Astrocyte (in vitro differentiated cells and primary cell): Measurements from ENCODE around the gene CTIF. TPM values are rescaled to one million over a fixed set of nuclear protein-coding genes. Genes with fewer than 3 reads are reported as not detected.

Experiments used
- DNase-seq: peaks from one replicate; pipeline ENCODE4 v3.0.0-alpha.2; 2010; ENCODE audit warnings: low read depth
- FAIRE-seq: peaks from 2 replicates; lab custom pipeline; 2011; peaks lifted over from hg19 to GRCh38; lab: Jason Lieb, UNC
- H2AFZ ChIP-seq: 2 replicates; pipeline ENCODE4 v1.6.0; 2012; ENCODE audit warnings: low read depth, low read length, inconsistent platforms
- H3K27ac ChIP-seq: 2 replicates; pipeline ENCODE4 v1.5.1; 2011; ENCODE audit warnings: low read depth, low read length, inconsistent platforms
- H3K27me3 ChIP-seq: 2 replicates; pipeline ENCODE4 v1.6.0; 2011; ENCODE audit warnings: low read length, inconsistent platforms; ENCODE audit not compliant: insufficient read depth
- H3K36me3 ChIP-seq: 2 replicates; pipeline ENCODE4 v1.5.1; 2011; ENCODE audit warnings: low read length, inconsistent platforms; ENCODE audit not compliant: insufficient read depth
- H3K4me1 ChIP-seq: 2 replicates; pipeline ENCODE4 v1.5.1; 2011; ENCODE audit warnings: low read length, inconsistent platforms; ENCODE audit not compliant: insufficient read depth
- H3K4me2 ChIP-seq: 2 replicates; pipeline ENCODE4 v1.6.0; 2012; ENCODE audit warnings: low read length, inconsistent platforms
- H3K4me3 ChIP-seq: 2 replicates; pipeline ENCODE4 v1.5.1; 2011; ENCODE audit warnings: low read depth, mild to moderate bottlenecking, low read length, inconsistent platforms; ENCODE audit not compliant: insufficient read depth
- H3K79me2 ChIP-seq: 2 replicates; pipeline ENCODE4 v1.6.0; 2012; ENCODE audit warnings: mild to moderate bottlenecking, low read length, inconsistent platforms; ENCODE audit not compliant: insufficient read depth
- H3K9ac ChIP-seq: 2 replicates; pipeline ENCODE4 v1.6.0; 2012; ENCODE audit warnings: mild to moderate bottlenecking, low read length, inconsistent platforms
- H3K9me3 ChIP-seq: 2 replicates; pipeline ENCODE4 v1.5.1; 2012; ENCODE audit warnings: low read depth, mild to moderate bottlenecking, low read length, inconsistent platforms; ENCODE audit not compliant: insufficient read depth
- H4K20me1 ChIP-seq: 2 replicates; pipeline ENCODE4 v1.6.0; 2012; ENCODE audit warnings: low read length, inconsistent platforms; ENCODE audit not compliant: insufficient read depth
- H3K27ac Mint-ChIP-seq: one replicate; pipeline ENCODE4 v1.8.0; 2021; ENCODE audit warnings: mild to moderate bottlenecking, mixed read lengths; ENCODE audit not compliant: unreplicated experiment
- H3K27me3 Mint-ChIP-seq: one replicate; pipeline ENCODE4 v1.8.0; 2021; ENCODE audit warnings: low read depth, mixed read lengths; ENCODE audit not compliant: unreplicated experiment
- H3K36me3 Mint-ChIP-seq: one replicate; pipeline ENCODE4 v1.8.0; 2021; ENCODE audit warnings: low read depth, mixed read lengths; ENCODE audit not compliant: unreplicated experiment
- H3K4me1 Mint-ChIP-seq: one replicate; pipeline ENCODE4 v1.8.0; 2021; ENCODE audit warnings: low read depth, mixed read lengths; ENCODE audit not compliant: unreplicated experiment
- H3K4me3 Mint-ChIP-seq: one replicate; pipeline ENCODE4 v1.8.0; 2021; ENCODE audit warnings: mild to moderate bottlenecking, moderate library complexity, mixed read lengths; ENCODE audit not compliant: unreplicated experiment
- H3K9me3 Mint-ChIP-seq: one replicate; pipeline ENCODE4 v1.8.0; 2021; ENCODE audit warnings: mild to moderate bottlenecking, mixed read lengths; ENCODE audit not compliant: unreplicated experiment
- EZH2 ChIP-seq: IDR thresholded peaks from 2 replicates; pipeline ENCODE4 v1.6.1; 2012; ENCODE audit warnings: mild to moderate bottlenecking, low read length, inconsistent platforms; ENCODE audit not compliant: insufficient read depth
- total RNA-seq: library from RNA; stranded (reverse); gene quantifications from 2 replicates; pipeline ENCODE4 v1.2.1, GENCODE V29; 2021
- TF ChIP-seq, protein P1 (sequence below): IDR thresholded peaks from 2 replicates; pipeline ENCODE4 v1.5.1; 2011; ENCODE audit warnings: low read depth, mild to moderate bottlenecking, inconsistent platforms, low read length, moderate library complexity; ENCODE audit not compliant: insufficient read depth

Gene CTIF
- total RNA-seq, 1 donor from 2014 or later: 101 TPM

DNA sequence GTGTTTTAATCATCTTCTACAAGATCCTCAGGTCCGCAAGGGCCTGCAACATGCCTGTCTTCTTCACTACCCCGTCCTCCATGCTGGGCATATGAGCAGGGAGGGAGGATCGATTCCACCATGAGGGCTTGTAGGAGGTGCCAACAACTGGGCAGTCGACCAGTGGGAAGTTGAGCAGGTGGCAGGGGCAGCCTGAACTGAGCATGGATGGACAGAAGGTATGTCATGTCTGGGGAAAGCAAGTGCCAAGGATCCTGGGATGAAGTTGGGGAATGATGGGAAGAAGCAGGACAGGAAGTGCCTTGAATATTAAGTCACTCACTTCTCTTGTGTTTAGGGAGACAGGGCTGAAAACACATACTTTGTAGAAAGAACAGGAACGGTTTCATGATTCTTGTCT lies 44.7 kb downstream of the CTIF start:
- H3K27ac Mint-ChIP-seq: no peak overlapping the region
- Histone ChIP-seq H3K27ac (no peak overlapping the region), H3K4me3 (no peak overlapping the region), H3K9ac (no peak overlapping the region), H2AFZ (no peak overlapping the region), H3K4me1 (no peaks in the 10 kb centered on the region), H3K9me3 (no peaks in the 10 kb centered on the region), H3K36me3 (no peaks in the 10 kb centered on the region), H3K27me3 (no peaks in the 10 kb centered on the region), H3K4me2 (no peak overlapping the region), H3K79me2 (peaks cover 93% of the 10 kb centered on the region), H4K20me1 (peaks cover 95% of the 10 kb centered on the region)
- H3K27me3 Mint-ChIP-seq: no peaks in the 10 kb centered on the region
- peaks cover 27% of the 10 kb centered on the region for H3K36me3 Mint-ChIP-seq
- FAIRE-seq (no peak), DNase-seq (no peak)
- no peak overlapping the region for H3K4me3 Mint-ChIP-seq
- TF ChIP-seq EZH2: no peak
- TF ChIP-seq, protein P1, sequence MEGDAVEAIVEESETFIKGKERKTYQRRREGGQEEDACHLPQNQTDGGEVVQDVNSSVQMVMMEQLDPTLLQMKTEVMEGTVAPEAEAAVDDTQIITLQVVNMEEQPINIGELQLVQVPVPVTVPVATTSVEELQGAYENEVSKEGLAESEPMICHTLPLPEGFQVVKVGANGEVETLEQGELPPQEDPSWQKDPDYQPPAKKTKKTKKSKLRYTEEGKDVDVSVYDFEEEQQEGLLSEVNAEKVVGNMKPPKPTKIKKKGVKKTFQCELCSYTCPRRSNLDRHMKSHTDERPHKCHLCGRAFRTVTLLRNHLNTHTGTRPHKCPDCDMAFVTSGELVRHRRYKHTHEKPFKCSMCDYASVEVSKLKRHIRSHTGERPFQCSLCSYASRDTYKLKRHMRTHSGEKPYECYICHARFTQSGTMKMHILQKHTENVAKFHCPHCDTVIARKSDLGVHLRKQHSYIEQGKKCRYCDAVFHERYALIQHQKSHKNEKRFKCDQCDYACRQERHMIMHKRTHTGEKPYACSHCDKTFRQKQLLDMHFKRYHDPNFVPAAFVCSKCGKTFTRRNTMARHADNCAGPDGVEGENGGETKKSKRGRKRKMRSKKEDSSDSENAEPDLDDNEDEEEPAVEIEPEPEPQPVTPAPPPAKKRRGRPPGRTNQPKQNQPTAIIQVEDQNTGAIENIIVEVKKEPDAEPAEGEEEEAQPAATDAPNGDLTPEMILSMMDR: no peak
- H3K9me3 Mint-ChIP-seq: peaks cover 2% of the 10 kb centered on the region
- H3K4me1 Mint-ChIP-seq: peaks cover 46% of the 10 kb centered on the region

DNA sequence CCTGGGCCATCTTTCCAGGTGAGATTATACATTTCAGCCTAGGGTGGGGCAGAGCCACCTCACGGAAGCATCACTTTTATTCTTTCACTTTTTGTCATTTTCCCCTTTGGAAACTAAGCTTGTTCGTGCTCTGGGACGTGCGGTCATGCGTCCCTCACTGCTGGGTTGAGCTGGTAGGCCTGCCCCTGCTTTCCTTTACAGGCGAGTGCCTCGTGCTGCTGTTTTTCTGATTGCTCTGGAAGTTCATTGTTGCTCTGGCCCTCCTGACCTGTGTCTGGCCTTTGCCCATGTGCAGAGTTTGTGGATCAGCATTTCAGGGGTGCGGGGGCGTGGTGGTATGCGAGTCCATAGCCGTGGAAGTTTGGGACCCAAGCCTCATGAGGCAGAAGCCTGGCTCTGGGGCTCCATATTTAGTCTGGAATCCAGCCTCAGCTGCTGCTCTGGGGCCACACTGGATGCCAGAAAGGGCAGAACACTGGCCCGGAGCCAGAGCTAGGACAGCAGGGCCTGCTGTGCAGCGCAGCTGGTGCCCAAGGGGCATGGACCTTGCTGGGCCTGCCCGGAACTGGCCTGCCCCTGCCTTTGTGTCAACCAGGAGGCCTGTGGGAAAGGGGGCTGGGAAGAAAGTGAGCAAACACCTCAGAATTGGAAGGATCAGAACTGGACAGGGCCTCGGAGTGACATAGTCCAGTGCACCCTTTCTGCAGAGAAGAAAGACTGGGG lies 51.1 kb downstream of the CTIF start:
- H3K79me2 ChIP-seq: peaks cover 86% of the 10 kb centered on the region
- no peaks in the 10 kb centered on the region for H3K36me3 ChIP-seq
- no peaks in the 10 kb centered on the region for H3K27me3 ChIP-seq
- no peaks in the 10 kb centered on the region for H3K27me3 Mint-ChIP-seq
- H3K4me1 ChIP-seq: peaks cover 16% of the 10 kb centered on the region
- H3K27ac Mint-ChIP-seq: peak overlapping the region; percentile 71
- H3K4me3 ChIP-seq: no peak overlapping the region
- peak overlapping the region; percentile 36 for H3K27ac ChIP-seq
- no peak overlapping the region for H3K9ac ChIP-seq
- peaks cover 1% of the 10 kb centered on the region for H3K9me3 Mint-ChIP-seq
- H3K36me3 Mint-ChIP-seq: peaks cover 11% of the 10 kb centered on the region
- peak overlapping the region; percentile 47 for H3K4me2 ChIP-seq
- no peaks in the 10 kb centered on the region for H3K9me3 ChIP-seq
- DNase-seq (no peak), FAIRE-seq (no peak)
- TF ChIP-seq, protein P1: no peak
- TF ChIP-seq EZH2: no peak
- H2AFZ ChIP-seq: no peak overlapping the region
- H4K20me1 ChIP-seq: peaks cover 89% of the 10 kb centered on the region
- H3K4me3 Mint-ChIP-seq: no peak overlapping the region
- H3K4me1 Mint-ChIP-seq: peaks cover 36% of the 10 kb centered on the region

DNA sequence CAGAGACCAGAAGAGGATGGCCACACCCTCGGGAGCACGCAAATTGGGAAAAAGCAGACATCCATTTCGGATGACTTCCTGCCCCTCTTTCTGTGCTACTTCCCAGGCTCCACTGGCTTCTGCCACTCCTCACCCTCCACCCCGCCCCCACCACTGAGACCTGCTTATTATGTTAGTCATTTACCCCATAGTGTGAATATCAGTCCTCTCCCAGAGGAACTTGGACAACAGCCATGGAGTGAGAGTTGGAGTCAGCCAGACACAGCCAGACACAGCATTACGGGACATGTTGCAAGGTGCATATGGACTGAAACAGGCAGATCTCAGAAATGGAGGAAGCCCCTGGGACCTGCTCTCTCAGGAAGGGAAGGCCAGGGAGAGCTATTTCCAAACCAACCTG lies 51.8 kb downstream of the CTIF start:
- H3K36me3 ChIP-seq: no peaks in the 10 kb centered on the region
- H3K4me2 ChIP-seq: peak overlapping the region; percentile 47

More for the DNA sequence above, 51.8 kb downstream of the CTIF start:
- H3K9me3 Mint-ChIP-seq: no peaks in the 10 kb centered on the region
- peaks cover 16% of the 10 kb centered on the region for H3K4me1 ChIP-seq
- H2AFZ ChIP-seq: no peak overlapping the region
- H3K4me1 Mint-ChIP-seq: peaks cover 34% of the 10 kb centered on the region
- H3K36me3 Mint-ChIP-seq: peaks cover 12% of the 10 kb centered on the region
- no peaks in the 10 kb centered on the region for H3K27me3 Mint-ChIP-seq
- peak overlapping the region; percentile 66 for H3K4me3 Mint-ChIP-seq
- no peaks in the 10 kb centered on the region for H3K27me3 ChIP-seq
- no peak overlapping the region for H3K27ac Mint-ChIP-seq
- DNase-seq: peak; percentile 82
- H3K9me3 ChIP-seq: no peaks in the 10 kb centered on the region
- TF ChIP-seq, protein P1: no peak
- no peak for TF ChIP-seq EZH2
- H3K9ac ChIP-seq: peak overlapping the region; percentile 2
- peak overlapping the region; percentile 36 for H3K27ac ChIP-seq
- peaks cover 83% of the 10 kb centered on the region for H3K79me2 ChIP-seq
- peaks cover 88% of the 10 kb centered on the region for H4K20me1 ChIP-seq
- no peak overlapping the region for H3K4me3 ChIP-seq
- peak; percentile 59 for FAIRE-seq
